H1 (cell line): ENCODE measurements around the gene FKBP5. TPM values are rescaled to one million over a fixed set of nuclear protein-coding genes. Genes with fewer than 3 reads are reported as not detected.

Experiments used
- CTCF ChIA-PET: fragments of 300-600 bp; sonication (Branson Sonifier 250); formaldehyde crosslinking; loops from one replicate; lab custom pipeline; 2021; ENCODE audit not compliant: partially characterized antibody; lab: Charles Lee
- POLR2A ChIA-PET: fragments of 300-600 bp; sonication (Branson Sonifier 250); formaldehyde crosslinking; loops from one replicate; lab custom pipeline; 2021; ENCODE audit warnings: inconsistent platforms; ENCODE audit not compliant: partially characterized antibody; lab: Charles Lee
- DNase-seq, 2 experiments: peaks; one replicate each; pipeline versions ENCODE4 v3.0.0 to v3.0.0-alpha.2; 2010 to 2022; ENCODE audit warnings: low spot score in 2 of 2, low read depth in 1 of 2, mixed read lengths in 1 of 2
- FAIRE-seq: peaks from 2 replicates; lab custom pipeline; 2011; peaks lifted over from hg19 to GRCh38; lab: Jason Lieb, UNC
- H2AFZ ChIP-seq: 2 replicates; pipeline ENCODE4 v1.8.1; 2012; ENCODE audit warnings: low read length, inconsistent platforms
- H2AK5ac ChIP-seq: 2 replicates; pipeline ENCODE4 v1.6.1; 2013; ENCODE audit warnings: low read depth, low read length
- H2BK120ac ChIP-seq: replicated peaks from 2 replicates; pipeline ENCODE3; 2013; ENCODE audit warnings: low read depth, low read length, inconsistent platforms
- H2BK12ac ChIP-seq: 2 replicates; pipeline ENCODE4 v1.6.1; 2013; ENCODE audit warnings: low read depth, low read length
- H2BK15ac ChIP-seq: 2 replicates; pipeline ENCODE4 v1.6.1; 2013; ENCODE audit warnings: low read length
- H2BK20ac ChIP-seq: 2 replicates; pipeline ENCODE4 v1.6.1; 2013; ENCODE audit warnings: low read length
- H2BK5ac ChIP-seq: 2 replicates; pipeline ENCODE4 v1.6.1; 2013; ENCODE audit warnings: low read depth, low read length
- H3K14ac ChIP-seq: 2 replicates; pipeline ENCODE4 v1.6.1; 2013; ENCODE audit warnings: inconsistent platforms; ENCODE audit not compliant: insufficient read length
- H3K18ac ChIP-seq: 2 replicates; pipeline ENCODE4 v1.6.1; 2013; ENCODE audit warnings: low read length; ENCODE audit errors: extremely low read depth
- H3K23ac ChIP-seq: 2 replicates; pipeline ENCODE4 v1.6.1; 2013; ENCODE audit warnings: inconsistent platforms; ENCODE audit not compliant: insufficient read length
- H3K23me2 ChIP-seq: 2 replicates; pipeline ENCODE4 v1.6.1; 2013; ENCODE audit warnings: low read depth, low read length
- H3K27ac ChIP-seq: 2 replicates; pipeline ENCODE4 v1.6.1; 2011; ENCODE audit warnings: low read depth, low read length, inconsistent platforms
- H3K27me3 ChIP-seq, 4 experiments: replicated peaks in 1 of 4; 1 replicate in 1 of 4; 2 replicates in 3 of 4; pipeline versions ENCODE4 v1.6.1 to v1.8.1; 2011 to 2013; ENCODE audit warnings: low read length in 3 of 4, mild to moderate bottlenecking in 3 of 4, inconsistent platforms in 2 of 4, mixed read lengths in 2 of 4, moderate library complexity in 1 of 4; ENCODE audit not compliant: control insufficient read depth in 3 of 4, insufficient read depth in 3 of 4; ENCODE audit errors: extremely low read depth in 1 of 4
- H3K36me3 ChIP-seq, 4 experiments: 2 replicates each; pipeline versions ENCODE4 v1.6.1 to v1.8.1; 2011 to 2013; ENCODE audit warnings: mild to moderate bottlenecking in 4 of 4, low read length in 3 of 4, moderate library complexity in 2 of 4, control low read depth in 1 of 4, inconsistent platforms in 1 of 4; ENCODE audit not compliant: insufficient read depth in 4 of 4, control insufficient read depth in 2 of 4
- H3K4ac ChIP-seq: replicated peaks from 2 replicates; pipeline ENCODE3; 2013; ENCODE audit warnings: low read length, low read depth, mixed read lengths, inconsistent platforms; ENCODE audit not compliant: insufficient read length
- H3K4me1 ChIP-seq, 4 experiments: replicated peaks in 1 of 4; 1 replicate in 1 of 4; 2 replicates in 3 of 4; pipeline versions ENCODE4 v1.6.1 to v1.8.1; 2011 to 2013; ENCODE audit warnings: low read length in 3 of 4, inconsistent platforms in 2 of 4, mixed read lengths in 1 of 4; ENCODE audit not compliant: insufficient read depth in 4 of 4, control insufficient read depth in 3 of 4
- H3K4me2 ChIP-seq, 2 experiments: 2 replicates each; pipeline versions ENCODE4 v1.6.1 to v1.8.1; 2011 to 2013; ENCODE audit warnings: low read depth in 2 of 2, low read length in 2 of 2, control low read depth in 1 of 2, inconsistent platforms in 1 of 2, mild to moderate bottlenecking in 1 of 2; ENCODE audit not compliant: insufficient read depth in 1 of 2
- H3K4me3 ChIP-seq, 4 experiments: fragments of 200-600, 300-600 bp in 1 of 4; sonication (generic), shearing (Covaris generic), sonication (Bioruptor Twin) in 1 of 4; 2 replicates each; pipeline versions ENCODE4 v1.5.1 to v1.8.1; 2011 to 2016; ENCODE audit warnings: low read length in 4 of 4, low read depth in 3 of 4, control low read depth in 2 of 4, inconsistent platforms in 2 of 4, mild to moderate bottlenecking in 2 of 4, mixed read lengths in 1 of 4, moderate library complexity in 1 of 4; ENCODE audit not compliant: insufficient read depth in 2 of 4; ENCODE audit errors: extremely low read depth in 1 of 4
- H3K56ac ChIP-seq: replicated peaks from 2 replicates; pipeline ENCODE3; 2013; ENCODE audit warnings: low read depth, mild to moderate bottlenecking, mixed read lengths, low read length, inconsistent platforms; ENCODE audit not compliant: insufficient read length
- H3K79me1 ChIP-seq: 2 replicates; pipeline ENCODE4 v1.6.1; 2013; ENCODE audit warnings: low read depth, low read length, control low read depth
- H3K79me2 ChIP-seq, 2 experiments: 2 replicates each; pipeline versions ENCODE4 v1.6.1 to v1.8.1; 2012 to 2013; ENCODE audit warnings: low read length in 2 of 2, mild to moderate bottlenecking in 2 of 2, inconsistent platforms in 1 of 2; ENCODE audit not compliant: insufficient read depth in 2 of 2, control insufficient read depth in 1 of 2
- H3K9ac ChIP-seq, 4 experiments: replicated peaks in 1 of 4; 1 replicate in 1 of 4; 2 replicates in 3 of 4; pipeline versions ENCODE4 v1.6.1 to v1.8.1; 2011 to 2013; ENCODE audit warnings: low read depth in 3 of 4, low read length in 3 of 4, control low read depth in 2 of 4, mild to moderate bottlenecking in 2 of 4, moderate library complexity in 2 of 4, inconsistent platforms in 1 of 4; ENCODE audit errors: extremely low read depth in 1 of 4
- H3K9me3 ChIP-seq, 2 experiments: 2 replicates each; pipeline versions ENCODE4 v1.6.1 to v1.8.1; 2012 to 2013; ENCODE audit warnings: mild to moderate bottlenecking in 2 of 2, moderate library complexity in 2 of 2, control low read depth in 1 of 2, inconsistent platforms in 1 of 2, low read depth in 1 of 2, low read length in 1 of 2, mixed read lengths in 1 of 2; ENCODE audit not compliant: insufficient read depth in 2 of 2
- H4K20me1 ChIP-seq, 2 experiments: replicated peaks in 1 of 2; 2 replicates each; pipeline versions ENCODE3 to v1.8.1; 2011 to 2013; ENCODE audit warnings: inconsistent platforms in 2 of 2, low read length in 2 of 2, mild to moderate bottlenecking in 1 of 2; ENCODE audit not compliant: insufficient read depth in 2 of 2, control insufficient read depth in 1 of 2
- H4K5ac ChIP-seq: 2 replicates; pipeline ENCODE4 v1.6.1; 2013; ENCODE audit warnings: low read length, low read depth, mixed read lengths, inconsistent platforms; ENCODE audit not compliant: insufficient read length
- H4K8ac ChIP-seq: 2 replicates; pipeline ENCODE4 v1.8.0; 2013; ENCODE audit warnings: mild to moderate bottlenecking, moderate library complexity, low read length, inconsistent platforms; ENCODE audit not compliant: insufficient read depth; ENCODE audit errors: extremely low read depth
- H4K91ac ChIP-seq: replicated peaks from 2 replicates; pipeline ENCODE3; 2013; ENCODE audit warnings: low read length, mixed read lengths, inconsistent platforms; ENCODE audit not compliant: insufficient read length
- ATF3 ChIP-seq: IDR thresholded peaks from 2 replicates; pipeline ENCODE4 v1.6.1; 2011; ENCODE audit warnings: low read depth, mild to moderate bottlenecking, low read length; ENCODE audit not compliant: insufficient read depth
- CEBPB ChIP-seq: IDR thresholded peaks from 2 replicates; pipeline ENCODE4 v1.6.1; 2012; ENCODE audit warnings: low read depth, low read length
- CREB1 ChIP-seq: IDR thresholded peaks from 2 replicates; pipeline ENCODE4 v1.6.1; 2012; ENCODE audit warnings: inconsistent platforms
- CTBP2 ChIP-seq: IDR thresholded peaks from 2 replicates; pipeline ENCODE4 v1.7.0; 2011; ENCODE audit warnings: borderline replicate concordance, mild to moderate bottlenecking, moderate library complexity, mixed read lengths, low read length; ENCODE audit not compliant: insufficient read depth, insufficient read length
- EP300 ChIP-seq, 2 experiments: IDR thresholded peaks; 1 replicate in 1 of 2; 2 replicates in 1 of 2; pipeline ENCODE4 v1.6.1; 2011 to 2012; ENCODE audit warnings: low read depth in 2 of 2, low read length in 2 of 2, mild to moderate bottlenecking in 2 of 2, borderline replicate concordance in 1 of 2, inconsistent platforms in 1 of 2, moderate library complexity in 1 of 2
- HDAC2 ChIP-seq, 2 experiments: fragments of 300-600 bp in 1 of 2; sonication (generic) in 1 of 2; IDR thresholded peaks; 2 replicates each; pipeline ENCODE4 v1.6.1; 2011 to 2012; ENCODE audit warnings: low read depth in 2 of 2, low read length in 2 of 2, mild to moderate bottlenecking in 2 of 2, moderate library complexity in 2 of 2, borderline replicate concordance in 1 of 2, inconsistent platforms in 1 of 2
- POLR2AphosphoS5 ChIP-seq: IDR thresholded peaks from 2 replicates; pipeline ENCODE4 v1.6.1; 2011; ENCODE audit warnings: low read depth, low read length
- POU5F1 ChIP-seq: IDR thresholded peaks from 2 replicates; pipeline ENCODE4 v1.6.1; 2011; ENCODE audit warnings: low read depth, mild to moderate bottlenecking, low read length, moderate library complexity
- SIX5 ChIP-seq: IDR thresholded peaks from 2 replicates; pipeline ENCODE4 v1.6.1; 2011; ENCODE audit warnings: mild to moderate bottlenecking, low read depth, low read length
- SUZ12 ChIP-seq: fragments of 200-600 bp; sonication (generic); IDR thresholded peaks from 2 replicates; pipeline ENCODE4 v1.6.1; 2012; ENCODE audit warnings: mild to moderate bottlenecking, inconsistent platforms, low read length, moderate library complexity, mixed read lengths
- YY1 ChIP-seq: IDR thresholded peaks from 2 replicates; pipeline ENCODE4 v1.6.1; 2011; ENCODE audit warnings: low read depth, mild to moderate bottlenecking, low read length
- ZNF274 ChIP-seq: IDR thresholded peaks from 2 replicates; pipeline ENCODE4 v1.7.0; 2012; ENCODE audit warnings: low read length, borderline replicate concordance; ENCODE audit errors: extremely low read depth
- WGBS, 2 experiments: shearing (Covaris generic) in 1 of 2; methylation state at CpG; one replicate each; pipeline versions ENCODE4 v1.1.6 to v1.1.7; 2013 to 2015; ENCODE audit warnings: low lambda C conversion rate in 2 of 2, mixed read lengths in 2 of 2, inconsistent platforms in 1 of 2, low coverage in 1 of 2, missing lambda C conversion rate in 1 of 2; ENCODE audit not compliant: insufficient replicate concordance in 2 of 2, insufficient coverage in 1 of 2, insufficient read length in 1 of 2; ENCODE audit errors: extremely low coverage in 1 of 2, missing lambda C conversion rate in 1 of 2; 5-methylcytosine and 5-hydroxymethylcytosine counted together
- polyA plus RNA-seq, 7 experiments: library from polyadenylated mRNA; depleted of rRNA in 3 of 7; stranded (reverse) in 5 of 7; unstranded in 2 of 7; fragments of >200 nt in 5 of 7; fragments of 200-250 nt in 2 of 7; gene quantifications; 1 replicate in 5 of 7; 2 replicates in 1 of 7; 4 replicates in 1 of 7; pipeline versions ENCODE4 v1.2.1 to v1.2.3, GENCODE V29; 2011 to 2013; ENCODE audit warnings: missing spikeins in 2 of 7, mixed read lengths in 2 of 7
- total RNA-seq: library from RNA; stranded (reverse); fragmentation: NEBNext Ultra II Directional; extraction: Animal tissue kit (Norgen Biotek cat#: 25700); gene quantifications from 2 replicates; pipeline ENCODE4 v1.2.1, GENCODE V29; 2021

Gene FKBP5
- total and polyA plus RNA-seq, 2 of the 8 experiments (the other 6 are each of a cell fraction or from before 2014, with no cell fraction given), result 14.3 to 40.4 TPM

- Histone ChIP-seq H2BK20ac (no peak overlapping the region), H2BK12ac (no peak overlapping the region), H3K18ac (no peak overlapping the region), H3K23ac (no peak overlapping the region), H3K4me3 (no peak overlapping the region), H3K56ac (no peak overlapping the region), H3K36me3 (no peaks in the 10 kb centered on the region), H3K79me1 (no peaks in the 10 kb centered on the region), H3K14ac (no peak overlapping the region), H3K9me3 (no peaks in the 10 kb centered on the region), H3K79me2 (no peaks in the 10 kb centered on the region), H4K20me1 (no peaks in the 10 kb centered on the region), H2BK15ac (no peak overlapping the region), H3K23me2 (no peaks in the 10 kb centered on the region), H3K4ac (no peak overlapping the region), H3K27me3 (0 out of 7 replicates have a peak, but pooled peaks cover 0 to 3% (median 0%) of the 10 kb centered on the region in 4 experiments), H3K9ac (no peak overlapping the region), H3K27ac (no peak overlapping the region), H4K91ac (no peak overlapping the region), H3K4me1 (peaks cover 0 to 14% (median 7%) of the 10 kb centered on the region in 4 experiments), H3K4me2 (no peak overlapping the region), H2AK5ac (no peak overlapping the region), H2BK5ac (no peak overlapping the region), H4K5ac (no peak overlapping the region), H4K8ac (no peak overlapping the region), H2BK120ac (no peak overlapping the region), H2AFZ (no peak overlapping the region)
- CTCF ChIA-PET, result interaction anchor here (0.9 to 1.6 kb wide), 4 partner anchors 9 to 416 kb away, joined by 3 to 5 read pairs (median 4); partner anchors contain the start of gene DEF6
- POLR2A ChIA-PET, result interaction anchor here (1.0 to 1.1 kb wide), 2 partner anchors 15 to 51 kb away, joined by 3 to 4 read pairs; no protein-coding TSS in a partner anchor
- no peak for DNase-seq
- 85% methylated on average over 4 of the region's 7 CpGs; no CpG with 5 or more reads in 1 of the 2 experiments for WGBS, 2 experiments
- no peak for FAIRE-seq
- no peak for TF ChIP-seq SIX5
- TF ChIP-seq ZNF274, result no peak
- TF ChIP-seq HDAC2 (IDR thresholded peaks at IDR 0.05; ENCODE audit: borderline replicate concordance in 1 of 2, low read depth in 2 of 2, low read length in 2 of 2), result no peak
- no peak for TF ChIP-seq CEBPB
- no peak for TF ChIP-seq POLR2AphosphoS5
- TF ChIP-seq YY1, result no peak
- no peak for TF ChIP-seq SUZ12
- no peak for TF ChIP-seq ATF3
- no peak for TF ChIP-seq POU5F1
- no peak for TF ChIP-seq EP300 (IDR thresholded peaks at IDR 0.05; ENCODE audit: borderline replicate concordance in 1 of 2, low read depth in 2 of 2, low read length in 2 of 2)
- TF ChIP-seq CREB1, result no peak
- no peak for TF ChIP-seq CTBP2
These were observed 24.5 kb upstream of the FKBP5 start for GRCh38 chr6:35713006-35713767.
